NCI-H446 treated with DMSO at 0.1 percent for 48 hours (cell line): ENCODE results near the gene EMC9.

Experiments used
- DNase-seq: peaks from one replicate; lab custom pipeline; 2025; lab: John Stamatoyannopoulos, UW

Gene EMC9

DNA sequence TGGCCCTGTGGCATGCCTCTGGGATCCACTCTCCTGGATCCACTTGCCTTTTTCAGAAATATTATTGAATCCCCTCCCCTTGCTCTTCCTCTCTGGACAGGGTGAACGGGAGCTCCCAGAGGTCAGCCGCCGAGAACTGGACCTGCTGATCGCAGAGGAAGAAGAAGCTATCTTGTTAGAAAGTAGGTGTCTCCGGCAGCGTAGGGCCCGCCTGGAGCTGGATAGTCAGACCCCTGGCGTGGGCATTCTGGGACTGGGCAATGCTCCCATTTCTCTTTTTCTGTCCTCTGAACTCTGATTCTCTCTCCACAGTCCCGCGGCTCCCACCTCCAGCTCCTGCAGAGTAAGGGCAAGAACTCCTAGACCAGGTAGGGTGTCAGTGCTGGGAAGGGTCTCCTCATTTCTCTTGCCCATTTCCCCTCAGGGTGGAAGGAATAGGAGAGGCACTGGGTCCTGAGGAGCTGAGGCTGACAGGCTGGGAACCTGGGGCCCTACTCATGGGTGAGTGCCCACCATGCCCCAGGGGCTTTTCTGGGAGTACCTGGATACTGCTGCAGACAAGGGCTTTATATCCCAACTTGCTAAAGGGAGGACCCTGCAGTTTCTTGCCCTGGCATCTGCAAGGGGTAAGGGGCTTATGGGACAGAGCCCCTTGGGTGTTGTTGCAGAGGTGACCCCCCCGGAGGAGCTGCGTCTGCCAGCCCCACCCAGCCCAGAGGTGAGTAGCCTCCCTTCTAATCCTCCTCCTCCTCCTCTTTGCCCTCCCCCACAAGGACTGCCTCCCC lies 35.8 kb upstream of the EMC9 start:
- DNase-seq, result no peak

DNA sequence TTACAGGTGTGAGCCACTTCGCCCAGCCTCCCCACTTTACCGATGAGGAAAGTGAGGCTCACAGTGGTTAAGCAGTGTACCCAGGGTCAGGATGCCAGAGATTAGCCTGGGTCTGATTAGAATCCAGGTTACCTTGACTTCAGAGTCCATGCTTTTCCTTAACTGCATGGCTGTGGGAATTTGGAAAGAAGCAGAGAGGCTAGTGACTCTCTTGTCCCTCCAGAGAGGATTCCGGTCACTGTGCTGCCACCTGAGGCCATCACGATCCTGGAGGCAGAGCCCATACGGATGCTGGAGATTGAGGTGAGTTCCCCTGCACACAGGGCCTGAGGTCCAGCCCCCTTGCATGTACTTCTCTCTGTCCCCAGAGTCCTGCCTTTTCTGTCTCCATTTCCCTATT lies 35.2 kb upstream of the EMC9 start:
- DNase-seq, result no peak

DNA sequence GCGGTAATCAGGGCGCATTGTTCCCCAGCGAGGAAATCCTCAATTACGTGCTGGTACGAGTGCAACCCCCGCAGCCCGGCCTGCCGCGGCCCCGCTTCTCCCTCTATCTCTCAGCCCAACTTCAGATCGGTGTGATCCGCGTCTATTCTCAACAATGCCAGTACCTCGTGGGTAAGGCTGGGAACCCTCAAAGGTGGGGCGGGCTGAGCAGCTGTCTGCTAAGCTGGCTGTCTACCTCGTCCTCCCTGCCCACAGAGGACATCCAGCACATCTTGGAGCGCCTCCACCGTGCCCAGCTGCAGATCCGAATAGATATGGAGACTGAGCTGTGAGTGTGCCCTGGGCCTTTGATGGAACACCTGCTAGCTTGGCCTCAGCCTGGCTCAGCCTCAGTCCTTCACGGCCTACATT lies 31.5 kb upstream of the EMC9 start:
- DNase-seq, result no peak

DNA sequence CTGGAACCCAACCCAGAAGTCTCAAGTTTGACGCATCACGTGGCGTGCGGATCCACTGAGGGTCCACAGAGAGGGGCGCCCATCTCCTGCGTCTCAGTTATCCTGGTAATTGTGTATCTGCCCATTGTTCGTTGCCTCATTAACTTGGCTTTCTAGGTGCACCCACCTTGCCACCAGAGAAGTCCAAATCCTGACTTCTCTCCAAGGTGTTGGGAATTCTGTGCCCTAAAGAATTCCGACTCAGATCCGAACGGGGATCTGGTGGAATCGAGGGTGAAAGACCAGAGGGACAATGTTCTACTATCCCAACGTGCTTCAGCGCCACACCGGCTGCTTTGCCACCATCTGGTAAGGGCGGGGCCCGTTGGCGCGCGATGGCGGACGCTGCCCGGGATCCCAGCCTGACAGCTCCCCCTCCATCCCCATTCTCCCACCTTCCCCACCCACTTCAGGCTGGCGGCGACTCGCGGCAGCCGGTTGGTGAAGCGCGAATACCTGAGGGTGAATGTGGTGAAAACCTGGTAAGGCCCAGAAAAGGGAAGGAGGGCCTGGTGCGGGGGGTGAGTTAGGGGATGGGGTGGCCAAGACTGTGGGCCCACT lies 31.0 kb upstream of the EMC9 start:
- DNase-seq, result no peak

DNA sequence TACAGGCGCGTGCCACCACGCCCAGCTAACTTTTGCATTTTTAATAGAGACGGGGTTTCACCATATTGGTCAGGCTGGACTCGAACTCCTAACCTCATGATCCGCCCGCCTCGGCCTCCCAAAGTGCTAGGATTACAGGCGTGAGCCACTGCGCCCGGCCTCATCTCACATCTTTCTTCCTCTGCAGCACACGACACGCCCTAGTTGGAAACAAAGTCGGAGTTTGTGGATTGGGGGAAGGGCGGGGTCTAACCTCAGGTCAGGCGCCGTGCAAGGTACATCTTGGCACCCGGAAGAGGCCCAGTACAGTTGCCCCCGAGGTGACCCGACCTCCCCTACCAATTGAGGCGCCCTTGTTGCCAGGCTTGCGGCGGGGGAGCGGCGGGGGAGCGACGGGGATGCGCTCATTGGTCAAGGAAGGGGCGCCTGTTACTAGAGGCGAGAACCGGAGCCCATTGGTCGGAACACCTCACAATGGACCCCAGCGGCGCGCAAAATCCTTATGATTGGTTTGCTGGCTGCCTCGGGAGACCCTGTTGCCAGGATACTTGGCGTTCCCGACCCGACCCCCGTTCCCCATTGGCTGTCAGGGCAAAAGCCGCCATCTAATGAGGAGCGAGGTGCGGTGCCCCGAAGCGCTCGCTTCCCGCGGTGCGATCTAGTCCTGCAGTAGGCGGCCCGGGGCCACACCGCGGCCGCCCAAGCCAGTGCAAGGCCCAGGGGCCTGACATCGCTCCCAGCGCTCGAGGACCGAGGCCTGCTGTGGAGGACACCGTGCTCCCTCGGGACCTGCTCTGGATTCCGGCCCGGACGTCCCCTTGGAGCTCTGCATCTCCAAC lies 30.2 kb upstream of the EMC9 start, which contains the start of gene REC8:
TSS of gene REC8 (plus strand) at position 659 of the 839 bp plus-strand sequence. CDS start 473 bp downstream, outside the sequence.
- peak; percentile 6 for DNase-seq

DNA sequence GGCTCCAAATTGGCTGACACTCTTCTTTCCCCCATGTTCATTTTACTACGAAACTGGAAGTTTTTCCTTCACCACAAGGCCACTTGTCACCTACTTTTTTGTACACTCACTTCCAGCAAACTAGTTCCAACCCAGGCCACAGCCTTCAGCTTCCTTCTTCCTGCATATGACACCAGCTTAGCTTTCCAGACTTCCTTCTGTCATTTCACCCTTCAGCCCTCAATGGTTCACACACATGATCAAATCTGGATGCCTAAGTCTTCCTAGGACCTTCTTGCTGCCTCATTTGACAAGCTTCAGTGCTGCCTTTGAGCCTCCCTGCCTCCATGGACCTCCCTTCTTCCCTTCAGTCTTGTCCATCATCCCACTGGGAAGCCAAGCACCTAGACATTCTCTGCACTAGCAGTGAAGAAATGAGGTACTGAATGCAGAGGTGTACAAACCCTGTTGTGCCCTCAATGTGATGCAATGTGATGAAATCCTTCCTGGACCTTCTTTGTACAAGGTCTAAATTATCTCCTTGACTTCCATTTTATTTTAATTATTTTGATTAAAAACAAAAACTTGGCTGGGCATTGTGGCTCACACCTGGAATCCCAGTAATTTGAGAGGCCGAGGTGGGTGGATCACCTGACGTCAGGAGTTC lies 26.2 kb upstream of the EMC9 start:
- DNase-seq, result no peak

DNA sequence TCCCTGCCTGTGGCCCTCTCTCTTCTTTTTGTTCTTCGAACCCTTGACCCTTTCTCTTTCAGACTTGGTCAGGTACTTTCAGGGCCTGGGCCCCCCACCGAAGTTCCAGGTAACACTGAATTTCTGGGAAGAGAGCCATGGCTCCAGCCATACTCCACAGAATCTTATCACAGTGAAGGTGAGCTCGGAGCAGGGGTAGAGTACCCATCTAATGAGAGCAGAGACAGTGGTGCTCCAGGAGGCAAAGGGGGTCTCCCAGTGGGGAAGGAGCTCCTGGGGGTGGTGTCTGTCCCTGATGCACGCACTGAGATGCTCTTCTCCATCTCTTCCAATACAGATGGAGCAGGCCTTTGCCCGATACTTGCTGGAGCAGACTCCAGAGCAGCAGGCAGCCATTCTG lies 24.4 kb upstream of the EMC9 start:
- no peak for DNase-seq

DNA sequence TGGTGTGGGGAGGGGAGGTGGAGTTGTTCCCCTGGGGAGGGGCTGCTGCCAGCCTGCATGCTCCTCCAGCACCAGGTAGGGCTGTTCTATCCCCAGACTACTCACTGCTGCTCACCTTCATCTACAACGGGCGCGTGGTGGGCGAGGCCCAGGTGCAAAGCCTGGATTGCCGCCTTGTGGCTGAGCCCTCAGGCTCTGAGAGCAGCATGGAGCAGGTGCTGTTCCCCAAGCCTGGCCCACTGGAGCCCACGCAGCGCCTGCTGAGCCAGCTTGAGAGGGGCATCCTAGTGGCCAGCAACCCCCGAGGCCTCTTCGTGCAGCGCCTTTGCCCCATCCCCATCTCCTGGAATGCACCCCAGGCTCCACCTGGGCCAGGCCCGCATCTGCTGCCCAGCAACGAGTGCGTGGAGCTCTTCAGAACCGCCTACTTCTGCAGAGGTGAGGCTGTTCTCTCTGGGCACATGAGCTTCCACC lies 23.2 kb upstream of the EMC9 start:
- no peak for DNase-seq

DNA sequence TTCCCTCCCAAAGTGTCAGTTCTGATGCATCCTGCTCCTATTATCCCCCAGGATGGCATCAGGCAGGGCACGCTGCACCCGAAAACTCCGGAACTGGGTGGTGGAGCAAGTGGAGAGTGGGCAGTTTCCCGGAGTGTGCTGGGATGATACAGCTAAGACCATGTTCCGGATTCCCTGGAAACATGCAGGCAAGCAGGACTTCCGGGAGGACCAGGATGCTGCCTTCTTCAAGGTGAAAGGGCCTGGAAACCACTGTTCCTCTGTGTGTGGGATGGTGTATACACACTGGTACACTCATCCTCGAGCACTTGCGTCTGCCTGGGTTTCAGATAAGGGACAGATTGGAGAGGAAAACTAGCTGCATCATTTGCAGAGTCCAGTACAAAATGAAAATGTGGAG lies 20.7 kb upstream of the EMC9 start:
- DNase-seq, result no peak

DNA sequence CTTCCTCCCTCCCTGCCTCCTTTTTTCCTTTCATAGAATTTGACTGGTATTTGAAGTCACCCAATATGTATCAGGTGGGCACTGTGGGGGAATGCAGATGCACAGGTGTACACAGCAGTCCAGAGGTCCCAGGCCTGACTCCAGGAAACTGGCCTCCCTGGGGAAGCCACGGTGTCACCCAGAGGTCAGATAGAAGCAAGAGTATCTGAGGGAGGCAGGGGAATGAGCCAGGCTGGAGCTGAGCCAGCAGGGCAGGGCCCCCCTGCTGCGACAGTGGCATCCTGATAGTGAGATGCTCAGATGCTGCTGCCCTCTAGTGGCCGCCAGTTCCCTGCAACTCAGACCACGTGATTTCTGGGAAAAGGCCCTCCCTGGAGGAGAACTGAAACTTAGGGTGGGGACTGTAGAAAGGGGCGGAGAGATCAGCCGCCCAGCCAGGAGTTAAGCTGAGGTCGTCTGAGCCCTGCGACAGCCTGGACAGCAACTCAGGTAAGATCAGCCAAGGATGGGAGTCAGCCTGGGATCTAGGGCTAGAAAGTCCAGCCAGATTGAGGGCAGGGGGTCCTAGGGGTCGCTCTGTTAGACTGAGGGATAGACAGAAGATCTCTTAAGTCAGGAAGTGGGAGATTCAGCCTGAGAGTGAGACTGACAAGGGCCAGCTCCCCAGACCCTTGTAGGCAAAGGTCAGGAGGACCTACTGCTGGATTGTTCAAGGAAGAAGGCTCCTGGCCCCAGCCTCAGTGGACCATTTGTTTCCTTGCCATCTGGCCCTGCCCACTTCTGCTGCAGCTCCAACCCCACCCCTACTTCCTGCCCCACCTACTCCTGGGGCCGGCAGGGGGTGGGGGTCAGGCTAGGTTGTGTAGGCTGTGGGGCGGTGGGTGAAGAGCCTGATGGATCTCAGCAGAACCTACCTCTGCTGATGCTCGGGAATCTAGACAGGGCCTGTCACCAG lies 19.7 kb upstream of the EMC9 start, which contains the start of gene IRF9:
TSS of gene IRF9 (plus strand) at position 416 of the 955 bp plus-strand sequence. CDS start 880 bp downstream, outside the sequence.
- DNase-seq, result peak; percentile 79

DNA sequence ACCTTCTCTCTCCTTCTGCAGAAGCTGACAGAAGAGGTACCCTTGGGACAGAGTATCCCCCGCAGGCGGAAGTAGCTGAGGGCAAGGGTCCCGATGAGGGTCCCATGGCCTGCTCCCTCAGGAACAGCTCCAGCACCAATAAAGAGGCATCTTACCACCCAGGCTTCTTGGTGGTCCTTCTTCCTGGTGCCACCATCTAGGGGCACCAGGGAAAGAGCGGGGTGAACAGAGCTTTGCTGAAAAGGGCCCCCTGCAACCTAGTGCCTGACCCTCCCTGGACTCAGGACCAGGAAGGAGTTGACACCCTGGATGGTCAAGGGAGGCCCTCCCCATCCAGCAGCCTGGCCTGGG lies 19.1 kb upstream of the EMC9 start:
- DNase-seq, result no peak

DNA sequence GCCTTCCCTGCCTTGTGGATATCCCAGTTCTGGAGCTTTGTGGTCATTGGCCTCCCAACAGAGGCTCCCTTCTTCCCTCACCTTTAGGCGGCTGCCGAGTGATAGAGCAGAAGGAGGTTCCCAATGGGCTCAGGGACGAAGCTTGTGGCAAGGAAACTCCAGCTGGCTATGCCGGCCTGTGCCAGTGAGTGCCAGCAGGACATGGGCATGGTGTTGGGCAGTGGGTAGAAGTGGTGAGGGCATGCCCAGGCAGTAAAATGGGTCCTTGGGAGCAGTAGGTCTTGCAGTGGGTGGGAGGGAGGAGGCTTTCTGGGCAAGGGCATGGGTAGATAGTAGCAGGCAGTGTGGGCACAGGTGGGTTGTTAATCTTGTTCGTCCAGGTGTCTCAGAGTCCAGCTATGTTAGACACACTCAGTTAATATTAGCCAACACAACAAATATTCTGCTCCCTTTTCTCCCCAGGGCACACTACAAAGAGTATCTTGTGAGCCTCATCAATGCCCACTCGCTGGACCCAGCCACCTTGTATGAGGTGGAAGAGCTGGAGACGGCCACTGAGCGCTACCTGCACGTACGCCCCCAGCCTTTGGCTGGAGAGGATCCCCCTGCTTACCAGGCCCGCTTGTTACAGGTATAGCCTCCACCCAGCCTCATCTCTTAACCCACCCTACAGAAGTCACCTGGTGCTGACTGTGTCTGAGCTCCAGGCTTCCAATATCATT lies 18.5 kb upstream of the EMC9 start:
- no peak for DNase-seq

DNA sequence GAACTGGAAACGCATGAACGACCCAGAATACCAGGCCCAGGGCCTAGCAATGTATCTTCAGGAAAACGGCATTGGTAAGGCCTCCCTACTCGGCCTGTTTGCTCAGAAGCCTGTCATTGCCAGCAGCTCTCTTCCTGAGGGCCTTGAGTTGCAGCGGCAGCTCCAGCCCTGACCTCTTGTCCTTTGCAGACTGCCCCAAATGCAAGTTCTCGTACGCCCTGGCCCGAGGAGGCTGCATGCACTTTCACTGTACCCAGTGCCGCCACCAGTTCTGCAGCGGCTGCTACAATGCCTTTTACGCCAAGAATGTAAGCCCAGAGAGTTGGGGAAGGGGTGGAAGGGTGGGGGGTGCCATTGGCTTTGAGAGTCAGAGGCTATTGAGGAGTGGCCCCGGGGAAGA lies 15.9 kb upstream of the EMC9 start:
- no peak for DNase-seq

DNA sequence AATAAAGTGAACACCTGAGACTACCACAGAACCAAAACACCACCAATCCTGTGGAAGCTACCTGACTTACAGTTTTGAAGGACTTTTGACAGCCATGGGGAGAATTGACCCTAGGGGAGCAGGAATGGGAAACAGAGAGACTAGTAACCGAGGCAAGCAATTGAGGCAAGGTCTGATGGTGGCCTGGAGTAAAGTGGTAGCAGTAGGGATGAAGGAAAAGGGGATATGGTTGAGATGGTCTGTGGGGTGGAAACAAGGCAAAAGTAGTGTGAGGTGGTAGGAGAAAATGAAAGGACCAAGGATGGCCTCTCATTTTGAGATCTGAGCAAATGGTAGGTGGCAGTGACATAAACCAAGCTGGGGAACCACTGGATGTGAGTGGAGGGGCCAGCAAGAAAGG lies 15.4 kb upstream of the EMC9 start:
- DNase-seq, result no peak

DNA sequence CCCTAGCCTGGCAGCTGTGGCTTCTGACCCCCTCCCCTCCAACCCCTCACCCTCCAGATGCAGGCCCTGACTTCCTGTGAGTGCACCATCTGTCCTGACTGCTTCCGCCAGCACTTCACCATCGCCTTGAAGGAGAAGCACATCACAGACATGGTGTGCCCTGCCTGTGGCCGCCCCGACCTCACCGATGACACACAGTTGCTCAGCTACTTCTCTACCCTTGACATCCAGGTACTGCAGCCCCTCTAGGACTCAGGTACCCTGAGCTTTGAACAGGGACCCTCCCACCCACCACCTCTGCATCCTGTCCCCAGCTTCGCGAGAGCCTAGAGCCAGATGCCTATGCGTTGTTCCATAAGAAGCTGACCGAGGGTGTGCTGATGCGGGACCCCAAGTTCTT lies 13.7 kb upstream of the EMC9 start:
- no peak for DNase-seq

DNA sequence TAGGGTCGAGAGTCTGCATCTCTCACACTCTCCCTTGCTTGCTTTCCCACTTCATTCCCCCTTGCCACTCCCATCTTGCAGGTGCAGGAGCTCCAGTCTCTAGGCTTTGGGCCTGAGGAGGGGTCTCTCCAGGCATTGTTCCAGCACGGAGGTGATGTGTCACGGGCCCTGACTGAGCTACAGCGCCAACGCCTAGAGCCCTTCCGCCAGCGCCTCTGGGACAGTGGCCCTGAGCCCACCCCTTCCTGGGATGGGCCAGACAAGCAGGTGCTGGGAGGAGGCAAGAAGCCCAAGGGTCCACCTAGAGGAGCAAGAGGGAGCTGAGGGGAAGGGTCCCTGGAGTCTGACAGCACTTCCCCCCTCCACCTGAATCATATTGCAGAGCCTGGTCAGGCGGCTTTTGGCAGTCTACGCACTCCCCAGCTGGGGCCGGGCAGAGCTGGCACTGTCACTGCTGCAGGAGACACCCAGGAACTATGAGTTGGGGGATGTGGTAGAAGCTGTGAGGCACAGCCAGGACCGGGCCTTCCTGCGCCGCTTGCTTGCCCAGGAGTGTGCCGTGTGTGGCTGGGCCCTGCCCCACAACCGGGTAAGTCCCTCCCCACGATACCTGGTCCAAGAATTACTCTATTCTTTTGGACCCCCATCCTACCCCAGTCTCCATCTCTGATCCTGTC lies 10.2 kb upstream of the EMC9 start:
- DNase-seq, result no peak

DNA sequence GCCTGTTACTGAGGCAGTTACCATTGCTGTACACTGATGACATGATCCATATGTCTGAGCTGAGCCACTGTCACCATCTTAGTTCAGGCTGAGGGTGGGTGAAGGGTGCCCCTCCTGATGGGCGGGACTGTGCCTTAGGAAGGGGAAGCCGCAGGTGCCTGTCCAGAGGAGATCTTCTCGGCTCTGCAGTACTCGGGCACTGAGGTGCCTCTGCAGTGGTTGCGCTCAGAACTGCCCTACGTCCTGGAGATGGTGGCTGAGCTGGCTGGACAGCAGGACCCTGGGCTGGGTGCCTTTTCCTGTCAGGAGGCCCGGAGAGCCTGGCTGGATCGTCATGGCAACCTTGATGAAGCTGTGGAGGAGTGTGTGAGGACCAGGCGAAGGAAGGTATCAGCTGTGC lies 9.6 kb upstream of the EMC9 start:
- no peak for DNase-seq

DNA sequence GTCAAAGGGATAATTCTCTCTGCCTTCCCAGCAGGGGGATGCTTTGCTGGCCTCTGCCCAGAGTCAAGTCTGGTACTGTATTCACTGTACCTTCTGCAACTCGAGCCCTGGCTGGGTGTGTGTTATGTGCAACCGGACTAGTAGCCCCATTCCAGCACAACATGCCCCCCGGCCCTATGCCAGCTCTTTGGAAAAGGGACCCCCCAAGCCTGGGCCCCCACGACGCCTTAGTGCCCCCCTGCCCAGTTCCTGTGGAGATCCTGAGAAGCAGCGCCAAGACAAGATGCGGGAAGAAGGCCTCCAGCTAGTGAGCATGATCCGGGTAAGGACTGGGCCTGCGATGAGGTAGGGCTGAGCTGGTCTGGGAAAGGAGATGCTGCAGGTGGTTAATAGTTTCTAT lies 9.2 kb upstream of the EMC9 start:
- no peak for DNase-seq

DNA sequence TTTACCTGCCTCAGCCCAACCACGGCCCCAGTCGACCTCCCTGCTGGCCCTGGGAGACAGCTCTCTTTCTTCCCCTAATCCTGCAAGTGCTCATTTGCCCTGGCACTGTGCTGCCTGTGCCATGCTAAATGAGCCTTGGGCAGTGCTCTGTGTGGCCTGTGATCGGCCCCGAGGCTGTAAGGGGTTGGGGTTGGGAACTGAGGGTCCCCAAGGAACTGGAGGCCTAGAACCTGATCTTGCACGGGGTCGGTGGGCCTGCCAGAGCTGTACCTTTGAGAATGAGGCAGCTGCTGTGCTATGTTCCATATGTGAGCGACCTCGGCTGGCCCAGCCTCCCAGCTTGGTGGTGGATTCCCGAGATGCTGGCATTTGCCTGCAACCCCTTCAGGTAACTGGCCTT lies 8.7 kb upstream of the EMC9 start:
- no peak for DNase-seq
